ENCODE measurements around the gene UBTF.

GRCh38 chr17:44171931-44172455, 47.5 kb downstream of the UBTF start:
- no peak for TF ChIP-seq EP300 (IDR thresholded peaks at IDR 0.05)
- no peak for TF ChIP-seq CTCF (IDR thresholded peaks at IDR 0.05)
- no peak for TF ChIP-seq POLR2A (IDR thresholded peaks at IDR 0.05)

Data from ovary (tissue), 3 donors.